Fibroblast of lung (primary cell): ENCODE data around the gene STAM2.

ENCODE experiments used
- EZH2 ChIP-seq: IDR thresholded peaks from 2 replicates; pipeline ENCODE4 v1.5.1; 2012; ENCODE audit warnings: low read length, control low read depth, mild to moderate bottlenecking; ENCODE audit errors: missing control alignments
- TF ChIP-seq, protein P1 (sequence below), 2 donors: IDR thresholded peaks in 1 of 2; conservative IDR thresholded peaks in 1 of 2; 1 replicate in 1 of 2; 2 replicates in 1 of 2; pipeline ENCODE4 v1.5.1; 2011 to 2012; ENCODE audit warnings: low read length in 2 of 2, control low read depth in 1 of 2, inconsistent platforms in 1 of 2, low read depth in 1 of 2, mild to moderate bottlenecking in 1 of 2

DNA sequence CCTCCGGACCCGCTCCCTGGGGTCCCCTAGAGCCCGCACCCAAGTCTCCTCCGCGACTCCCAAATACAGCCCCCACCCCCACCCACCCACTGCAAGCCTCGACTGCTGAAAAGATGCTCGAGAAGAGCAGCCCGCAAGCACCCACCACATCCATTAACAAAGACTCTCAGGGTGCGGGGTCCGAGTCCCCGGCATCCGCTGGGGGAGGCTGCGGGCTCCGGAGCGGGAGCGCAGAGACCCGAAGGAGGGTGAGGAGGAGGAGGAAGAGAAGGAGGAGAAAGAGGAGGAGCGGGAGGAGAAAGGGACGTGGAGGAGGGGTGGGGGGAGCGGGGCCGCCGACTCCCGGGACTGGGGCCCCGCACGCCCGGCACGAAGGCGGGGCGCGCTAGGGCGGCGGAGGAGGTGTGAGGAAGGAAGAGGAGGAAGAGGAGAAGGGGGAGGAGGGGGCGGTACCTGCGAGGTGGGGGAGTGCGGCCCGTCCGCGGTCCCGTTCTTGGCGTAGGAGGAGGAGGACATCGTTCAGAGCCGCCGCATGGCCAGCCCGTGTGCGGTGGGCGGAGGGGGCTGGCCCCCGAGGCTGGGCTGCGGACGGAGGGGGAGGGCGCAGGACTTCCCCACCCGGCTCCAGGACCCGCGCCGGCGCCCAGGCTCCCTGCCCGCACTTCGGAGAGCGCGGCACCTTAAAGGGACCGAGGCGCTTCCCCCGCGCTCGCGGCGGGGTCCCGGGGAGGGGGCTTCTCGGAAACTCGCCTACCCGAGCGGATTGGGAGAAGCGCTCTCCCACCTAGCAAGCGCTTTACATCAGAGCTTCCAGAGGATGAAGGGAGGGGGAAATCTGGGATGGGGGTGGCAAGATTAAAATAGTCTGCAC is 76.8 kb downstream of the STAM2 start, which contains the start of gene CACNB4:
- no peak for TF ChIP-seq EZH2
- TF ChIP-seq, protein P1, sequence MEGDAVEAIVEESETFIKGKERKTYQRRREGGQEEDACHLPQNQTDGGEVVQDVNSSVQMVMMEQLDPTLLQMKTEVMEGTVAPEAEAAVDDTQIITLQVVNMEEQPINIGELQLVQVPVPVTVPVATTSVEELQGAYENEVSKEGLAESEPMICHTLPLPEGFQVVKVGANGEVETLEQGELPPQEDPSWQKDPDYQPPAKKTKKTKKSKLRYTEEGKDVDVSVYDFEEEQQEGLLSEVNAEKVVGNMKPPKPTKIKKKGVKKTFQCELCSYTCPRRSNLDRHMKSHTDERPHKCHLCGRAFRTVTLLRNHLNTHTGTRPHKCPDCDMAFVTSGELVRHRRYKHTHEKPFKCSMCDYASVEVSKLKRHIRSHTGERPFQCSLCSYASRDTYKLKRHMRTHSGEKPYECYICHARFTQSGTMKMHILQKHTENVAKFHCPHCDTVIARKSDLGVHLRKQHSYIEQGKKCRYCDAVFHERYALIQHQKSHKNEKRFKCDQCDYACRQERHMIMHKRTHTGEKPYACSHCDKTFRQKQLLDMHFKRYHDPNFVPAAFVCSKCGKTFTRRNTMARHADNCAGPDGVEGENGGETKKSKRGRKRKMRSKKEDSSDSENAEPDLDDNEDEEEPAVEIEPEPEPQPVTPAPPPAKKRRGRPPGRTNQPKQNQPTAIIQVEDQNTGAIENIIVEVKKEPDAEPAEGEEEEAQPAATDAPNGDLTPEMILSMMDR (conservative IDR thresholded peaks at IDR 0.05 in 1 of 2, IDR thresholded peaks at IDR 0.05 in 1 of 2; ENCODE audit: low read depth in 1 of 2, low read length in 2 of 2), result no peak
